ENCODE measurements around the gene ACSM2A. TPM values are rescaled to one million over a fixed set of nuclear protein-coding genes. Genes with fewer than 3 reads are reported as not detected.

ACSM2A gene
- total RNA-seq, 1 experiment from 2014 or later: not detected

Other genes with a start within 250 kb of the ACSM2A start
- not detected in 2 replicates for gene GP2, start 124.0 kb upstream of the ACSM2A start, total RNA-seq (2014; rRNA removed; shearing (Covaris generic); ENCODE audit: low replicate concordance)
- not detected in 2 replicates for gene UMOD, start 98.8 kb upstream of the ACSM2A start, total RNA-seq (2014; rRNA removed; shearing (Covaris generic); ENCODE audit: low replicate concordance)
- not detected in 2 replicates for gene PDILT, start 46.8 kb upstream of the ACSM2A start, total RNA-seq (2014; rRNA removed; shearing (Covaris generic); ENCODE audit: low replicate concordance)
- gene ACSM5, start 42.0 kb upstream of the ACSM2A start, total RNA-seq (2014; rRNA removed; shearing (Covaris generic); ENCODE audit: low replicate concordance): not detected in 2 replicates
- not detected in 2 replicates for gene ACSM2B, start 124.8 kb downstream of the ACSM2A start, total RNA-seq (2014; rRNA removed; shearing (Covaris generic); ENCODE audit: low replicate concordance)
- not detected in 2 replicates for gene ACSM1, start 246.2 kb downstream of the ACSM2A start, total RNA-seq (2014; rRNA removed; shearing (Covaris generic); ENCODE audit: low replicate concordance)

Measured in Karpas-422 (cell line).